Fibroblast of skin of back (primary cell): ENCODE measurements around the gene CORO2A.

ENCODE experiments used
- DNase-seq: peaks from one replicate; pipeline ENCODE4 v3.0.0-alpha.2; 2013

The CORO2A gene

GRCh38 chr9:98168941-98169488 is 23.4 kb downstream of the CORO2A start:
- DNase-seq = peak; percentile 18

GRCh38 chr9:98168153-98168780 is 24.2 kb downstream of the CORO2A start:
- no peak for DNase-seq

DNA sequence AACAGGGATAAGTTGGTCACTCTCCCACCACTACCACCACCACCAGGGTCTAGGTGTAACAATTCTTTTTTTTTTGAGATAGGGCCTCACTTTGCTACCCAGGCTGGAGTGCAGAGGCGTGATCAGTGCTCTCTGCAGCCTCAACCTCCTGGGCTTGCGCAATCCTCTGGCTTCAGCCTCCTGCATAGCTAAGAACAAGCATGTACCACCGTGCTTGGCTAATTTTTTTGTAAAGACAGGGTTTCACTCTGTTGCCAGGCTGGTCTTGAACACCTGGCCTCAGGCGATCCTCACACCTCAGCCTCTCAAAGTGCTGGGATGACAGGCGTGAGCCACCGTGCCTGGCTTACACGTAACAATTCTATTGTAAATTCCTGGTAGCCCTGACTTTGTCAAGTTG is 27.5 kb downstream of the CORO2A start:
- DNase-seq = no peak

GRCh38 chr9:98162613-98163012 is 29.8 kb downstream of the CORO2A start:
- DNase-seq = no peak

DNA sequence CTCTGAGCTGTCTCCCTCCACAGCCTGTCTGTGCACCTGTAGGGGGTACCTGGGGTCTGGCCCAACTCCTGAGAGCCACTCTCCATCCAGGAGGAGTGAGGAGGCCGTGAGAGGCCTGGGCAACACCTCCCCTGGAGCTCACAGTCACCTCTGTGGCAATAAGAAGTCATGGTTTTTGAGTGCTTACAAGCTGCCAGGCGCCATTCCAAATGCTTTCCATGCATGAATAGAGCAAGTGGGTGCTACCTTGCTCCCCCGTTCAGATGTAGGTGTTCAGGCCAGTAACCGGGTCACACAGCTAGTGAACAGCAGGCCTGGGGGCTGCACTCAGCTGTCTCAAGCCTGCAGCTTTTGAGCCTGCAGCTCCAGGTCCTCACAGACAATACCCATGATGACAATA is 30.6 kb downstream of the CORO2A start:
- no peak for DNase-seq

- DNase-seq = no peak
Observed at GRCh38 chr9:98159790-98160189, 32.6 kb downstream of the CORO2A start.

GRCh38 chr9:98159301-98159700 is 33.1 kb downstream of the CORO2A start:
- no peak for DNase-seq

GRCh38 chr9:98158071-98158831 is 34.2 kb downstream of the CORO2A start:
- DNase-seq = no peak

GRCh38 chr9:98157372-98157771 is 35.1 kb downstream of the CORO2A start:
- no peak for DNase-seq

DNA sequence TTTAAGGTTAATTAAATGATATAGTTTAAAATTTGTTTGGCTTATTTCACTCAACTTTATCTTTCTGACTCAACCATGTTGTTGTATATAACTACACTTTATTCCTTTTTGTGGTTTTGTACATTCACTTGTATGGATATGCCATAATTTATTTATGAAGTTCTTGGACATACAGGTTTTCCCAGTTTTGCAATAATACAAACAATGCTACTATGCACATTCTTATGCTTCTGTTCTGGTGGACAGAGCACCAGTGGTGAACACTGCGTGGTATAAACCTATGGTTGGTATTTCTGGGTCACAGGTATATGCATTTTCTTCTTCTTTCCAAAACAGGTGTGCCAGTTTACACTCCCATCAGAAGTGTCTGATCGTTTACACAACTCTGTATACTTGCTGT is 37.8 kb downstream of the CORO2A start:
- no peak for DNase-seq

DNA sequence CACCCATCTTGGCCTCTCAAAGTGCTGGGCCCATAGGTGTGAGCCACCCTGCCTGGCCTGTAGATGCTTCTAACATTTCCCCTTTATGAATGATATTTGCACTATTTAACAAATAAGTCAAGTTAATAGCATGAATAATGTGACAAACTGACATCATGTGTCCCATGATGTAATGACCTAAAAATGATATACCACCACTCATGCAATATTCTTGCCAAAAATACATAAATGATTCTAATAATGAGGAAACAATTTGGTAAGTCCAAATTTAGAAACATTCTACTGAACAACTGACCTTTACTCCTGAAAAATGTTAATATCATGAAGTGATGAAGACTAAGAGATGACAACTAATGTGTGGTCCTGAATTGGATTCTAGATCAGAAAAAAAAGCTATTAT is 39.9 kb downstream of the CORO2A start:
- DNase-seq = no peak

DNA sequence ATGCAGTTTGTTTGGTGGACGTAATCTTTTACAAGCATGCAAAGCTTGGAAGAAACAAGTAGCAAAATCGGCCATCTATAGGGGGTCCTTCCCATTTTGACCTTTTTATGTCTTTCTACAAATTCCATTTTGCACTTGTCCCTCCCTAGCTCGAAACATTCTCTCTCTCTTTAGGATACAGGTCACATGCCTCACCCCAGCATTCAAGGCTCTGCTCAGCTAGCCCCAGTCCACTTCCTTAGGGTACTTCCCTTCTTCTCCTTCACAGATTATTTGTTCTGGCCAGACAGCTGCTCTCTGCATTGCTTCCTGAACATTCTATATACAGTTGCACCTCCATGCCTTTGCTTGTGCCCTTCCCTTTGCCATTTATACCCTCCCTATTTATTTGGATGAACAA is 41.7 kb downstream of the CORO2A start:
- no peak for DNase-seq

- no peak for DNase-seq
Observed at GRCh38 chr9:98150164-98150563, 42.3 kb downstream of the CORO2A start.

DNA sequence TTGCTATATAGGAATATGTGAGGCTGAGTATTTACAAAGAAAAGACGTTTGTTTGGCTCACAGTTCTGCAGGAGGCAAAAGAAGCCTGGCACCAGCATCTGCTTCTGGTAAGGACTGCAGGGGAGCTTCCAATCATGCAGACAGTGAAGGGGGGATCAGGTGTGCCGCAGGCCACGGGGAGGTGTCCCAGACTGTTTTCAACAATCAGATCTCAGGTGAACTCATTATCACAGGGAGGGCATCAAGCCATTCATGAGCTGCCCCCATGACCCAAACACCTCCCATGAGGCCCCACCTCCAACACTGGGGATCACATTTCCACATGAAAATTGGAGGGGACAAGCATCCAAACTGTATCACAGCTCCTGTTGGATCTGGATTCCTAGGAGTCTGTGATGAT is 43.0 kb downstream of the CORO2A start:
- DNase-seq = no peak

DNA sequence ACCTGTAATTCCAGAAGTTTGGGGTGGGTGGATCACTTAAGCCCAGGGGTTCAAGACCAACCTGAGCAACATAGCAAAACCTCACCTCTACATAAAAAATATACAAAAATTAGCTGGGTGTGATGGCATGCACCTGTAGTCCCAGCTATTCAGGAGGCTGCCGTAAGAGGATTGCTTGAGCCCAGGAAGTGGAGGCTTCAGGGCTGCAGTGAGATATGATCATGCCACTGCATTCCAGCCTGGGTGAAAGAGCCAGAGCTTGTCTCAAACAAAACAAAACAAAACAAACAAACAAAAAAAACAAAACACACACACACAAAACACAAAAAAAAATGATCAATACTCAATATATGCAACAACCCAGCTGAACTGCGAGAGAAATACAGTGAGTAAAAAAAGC is 44.0 kb downstream of the CORO2A start:
- DNase-seq = no peak

GRCh38 chr9:98147582-98147981 is 44.9 kb downstream of the CORO2A start:
- no peak for DNase-seq

DNA sequence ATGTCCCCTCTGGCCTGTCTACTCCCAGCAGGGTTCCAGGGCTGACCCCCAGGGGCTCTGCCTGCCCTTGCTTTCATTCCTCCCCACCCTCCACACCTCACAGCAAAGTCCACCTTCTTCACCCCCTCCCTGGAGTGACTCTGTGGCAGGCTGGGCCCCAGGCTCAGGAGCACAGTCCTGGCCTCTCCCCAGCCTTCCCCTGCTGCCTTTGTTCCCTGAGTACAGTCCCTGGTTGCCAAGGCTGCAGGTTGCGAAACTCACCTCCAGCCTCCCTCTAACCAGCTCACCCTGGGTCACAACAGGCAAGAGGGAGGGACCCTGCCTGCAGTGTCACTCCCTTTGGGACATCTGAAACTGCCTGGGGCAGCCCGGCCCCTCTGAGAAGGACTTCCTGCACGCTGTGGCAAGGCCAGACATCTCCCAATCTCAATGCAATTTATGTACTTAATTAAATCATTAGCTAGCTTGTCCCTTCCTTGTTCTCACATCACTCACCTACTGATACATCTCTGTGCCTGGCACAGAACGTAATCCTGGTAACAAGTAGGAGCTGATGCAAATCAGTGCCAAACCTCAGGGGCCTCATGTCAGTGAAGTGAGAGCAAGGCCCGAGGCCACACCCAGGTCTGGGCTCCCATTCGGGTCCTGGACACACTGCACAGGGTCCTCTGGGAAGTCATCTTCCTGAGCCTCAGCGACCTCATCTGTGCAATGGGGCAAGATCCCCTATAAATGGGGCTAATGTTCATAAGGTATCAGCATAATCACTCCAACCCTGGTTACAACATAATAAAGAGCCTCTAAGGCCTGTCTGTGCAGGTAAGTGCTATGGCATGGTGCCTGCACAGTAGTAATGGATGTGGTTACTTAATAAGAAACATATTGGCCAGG is 46.1 kb downstream of the CORO2A start:
- no peak for DNase-seq

- no peak for DNase-seq
Observed at GRCh38 chr9:98144631-98145030, 47.8 kb downstream of the CORO2A start.

GRCh38 chr9:98144076-98144475 is 48.4 kb downstream of the CORO2A start:
- DNase-seq = no peak

DNA sequence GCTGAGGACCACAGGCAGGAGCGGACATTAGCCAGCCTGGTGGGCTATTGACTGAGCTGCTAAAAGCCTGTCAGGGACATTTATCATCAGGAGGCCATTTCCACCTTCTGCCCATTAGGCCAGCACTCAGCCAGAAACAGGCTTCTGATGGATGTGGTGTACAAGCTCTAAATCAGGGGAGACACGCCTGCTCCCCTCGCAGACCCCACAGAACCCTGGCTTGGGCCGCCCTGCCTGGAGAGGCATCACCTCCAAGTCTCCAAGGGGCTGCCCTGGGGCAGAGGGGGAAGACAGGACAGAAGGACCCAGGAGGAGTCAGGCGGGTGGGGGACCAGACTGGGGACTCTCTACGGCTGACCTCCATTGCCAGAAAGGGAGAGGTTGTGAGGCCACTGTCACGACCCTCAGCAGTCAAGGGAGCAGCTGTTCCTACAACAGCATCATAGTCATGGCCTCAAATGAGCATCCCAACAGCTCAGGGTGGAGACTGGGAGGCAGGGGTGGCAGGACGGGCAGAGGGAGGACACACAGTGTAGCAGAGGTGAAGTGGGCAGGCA is 49.4 kb downstream of the CORO2A start:
- DNase-seq = no peak

- no peak for DNase-seq
Observed at GRCh38 chr9:98142182-98142907, 50.1 kb downstream of the CORO2A start.

DNA sequence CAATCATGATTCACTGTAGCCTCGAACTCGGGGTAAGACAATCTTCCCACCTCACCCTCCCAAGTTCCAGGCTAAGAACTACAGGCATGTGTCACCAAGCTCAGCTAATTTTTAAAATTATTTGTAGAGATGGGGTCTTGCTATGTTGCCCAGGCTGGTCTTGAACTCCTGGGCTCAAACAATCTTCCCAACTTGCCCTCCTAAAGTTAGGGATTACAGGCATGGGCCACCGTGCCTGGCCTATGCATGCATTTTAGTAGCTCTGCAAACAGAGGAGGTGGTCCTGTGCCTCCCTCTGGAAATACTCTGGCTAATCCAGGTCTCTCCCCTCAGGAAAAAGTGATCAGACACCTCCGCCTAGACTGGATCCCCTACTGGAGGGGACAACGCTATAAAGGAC is 51.9 kb downstream of the CORO2A start:
- DNase-seq = no peak
